HCT116 (cell line): ENCODE results near the gene DLX4. TPM values are rescaled to one million over a fixed set of nuclear protein-coding genes. Genes with fewer than 3 reads are reported as not detected.

Source experiments
- ATAC-seq: fragments of 200-7000 bp; cut with Tn5 transposase; 2 replicates; pipeline ENCODE4 v1.9.1; 2020; ENCODE audit warnings: mild to moderate bottlenecking, moderate library complexity
- BruUV-seq: library from RNA; stranded (reverse); fragments of 400-500 nt; replicated peaks from 2 replicates; lab custom pipeline; 2021; lab: Mats Ljungman, UMichigan
- CTCF ChIA-PET: fragments of 300-600 bp; sonication (Branson Sonifier 250); formaldehyde crosslinking; loops from one replicate; lab custom pipeline; 2021; ENCODE audit warnings: antibody characterized with exemption; lab: Charles Lee
- POLR2A ChIA-PET: fragments of 300-600, 350-600 bp; sonication (Branson Sonifier 250); formaldehyde crosslinking; loops from one replicate; lab custom pipeline; 2021; ENCODE audit warnings: antibody characterized with exemption; lab: Charles Lee
- RAD21 ChIA-PET, 2 experiments: fragments of 300-600 bp; sonication (Branson Sonifier 250); formaldehyde crosslinking; loops; one replicate each; lab custom pipeline; 2023; ENCODE audit warnings: low total read pairs in 2 of 2; ENCODE audit not compliant: uncharacterized antibody in 2 of 2, unreplicated experiment in 2 of 2, low non-redundant PET in 1 of 2; lab: Charles Lee
- DNase-seq: peaks from one replicate; pipeline ENCODE4 v3.0.0-alpha.2; 2010; ENCODE audit warnings: low read depth, low spot score
- H2AFZ ChIP-seq: fragments of 200-600 bp; shearing (Covaris generic), sonication (generic); 2 replicates; pipeline ENCODE4 v1.6.1; 2017; ENCODE audit warnings: low read depth, mixed run types, mixed read lengths, antibody characterized with exemption, low read length; ENCODE audit not compliant: poor library complexity, severe bottlenecking
- H3K27ac ChIP-seq: 2 replicates; pipeline ENCODE4 v1.5.1; 2012; ENCODE audit warnings: low read depth, low read length
- H3K27me3 ChIP-seq: fragments of 200-600 bp; sonication (generic); 2 replicates; pipeline ENCODE4 v1.6.1; 2016; ENCODE audit warnings: mixed run types, low read length, mixed read lengths; ENCODE audit not compliant: insufficient read depth
- H3K36me3 ChIP-seq, 2 experiments: fragments of 200-500 bp in 1 of 2; fragments of 200-600 bp in 1 of 2; sonication (Bioruptor generic) in 1 of 2; sonication (generic) in 1 of 2; 2 replicates each; pipeline versions ENCODE4 v1.5.1 to v1.6.1; 2014 to 2016; ENCODE audit warnings: low read length in 2 of 2, inconsistent platforms in 1 of 2, mixed read lengths in 1 of 2, mixed run types in 1 of 2; ENCODE audit not compliant: insufficient read depth in 2 of 2, control insufficient read depth in 1 of 2
- H3K4me1 ChIP-seq, 2 experiments: fragments of 200-600 bp in 1 of 2; sonication (generic) in 1 of 2; 2 replicates each; pipeline versions ENCODE4 v1.5.1 to v1.6.1; 2012 to 2017; ENCODE audit warnings: low read length in 2 of 2, inconsistent platforms in 1 of 2, mild to moderate bottlenecking in 1 of 2, mixed read lengths in 1 of 2, mixed run types in 1 of 2, moderate library complexity in 1 of 2; ENCODE audit not compliant: insufficient read depth in 2 of 2, control insufficient read depth in 1 of 2
- H3K4me2 ChIP-seq: fragments of 200-600 bp; sonication (generic); 2 replicates; pipeline ENCODE4 v1.6.1; 2017; ENCODE audit warnings: mixed run types, low read length, mixed read lengths
- H3K4me3 ChIP-seq, 2 experiments: fragments of 200-600 bp in 1 of 2; sonication (generic) in 1 of 2; replicated peaks in 1 of 2; 2 replicates each; pipeline ENCODE4 v1.5.1; 2011 to 2016; ENCODE audit warnings: low read length in 2 of 2, control low read depth in 1 of 2, low read depth in 1 of 2, mild to moderate bottlenecking in 1 of 2, mixed read lengths in 1 of 2, mixed run types in 1 of 2
- H3K79me2 ChIP-seq: fragments of 200-600 bp; sonication (generic); 2 replicates; pipeline ENCODE4 v1.6.1; 2017; ENCODE audit warnings: mild to moderate bottlenecking, mixed run types, low read length, moderate library complexity, mixed read lengths; ENCODE audit not compliant: insufficient read depth
- H3K9ac ChIP-seq: fragments of 200-600 bp; sonication (generic); 2 replicates; pipeline ENCODE4 v1.6.1; 2016; ENCODE audit warnings: low read length, mixed read lengths
- H3K9me2 ChIP-seq: fragments of 200-600 bp; sonication (generic), shearing (Covaris generic); 2 replicates; pipeline ENCODE4 v1.6.1; 2017; ENCODE audit warnings: mixed run types, mild to moderate bottlenecking, moderate library complexity; ENCODE audit not compliant: insufficient read depth
- H3K9me3 ChIP-seq, 2 experiments: fragments of 200-500 bp in 1 of 2; fragments of 200-600 bp in 1 of 2; sonication (Bioruptor generic) in 1 of 2; sonication (generic) in 1 of 2; 2 replicates each; pipeline ENCODE4 v1.6.1; 2014 to 2017; ENCODE audit warnings: low read length in 2 of 2, mixed read lengths in 2 of 2, inconsistent platforms in 1 of 2, low read depth in 1 of 2, mild to moderate bottlenecking in 1 of 2, mixed run types in 1 of 2, moderate library complexity in 1 of 2; ENCODE audit not compliant: control insufficient read depth in 1 of 2, insufficient read depth in 1 of 2
- H4K20me1 ChIP-seq: fragments of 200-600 bp; sonication (generic), shearing (Covaris generic); 2 replicates; pipeline ENCODE4 v1.6.1; 2017; ENCODE audit warnings: mixed run types, mild to moderate bottlenecking, moderate library complexity; ENCODE audit not compliant: insufficient read depth
- CBX3 ChIP-seq: IDR thresholded peaks from 2 replicates; pipeline ENCODE4 v1.6.1; 2012; ENCODE audit warnings: low read depth
- CEBPB ChIP-seq: IDR thresholded peaks from 2 replicates; pipeline ENCODE4 v1.6.1; 2012; ENCODE audit warnings: low read depth
- EGR1 ChIP-seq: IDR thresholded peaks from 2 replicates; pipeline ENCODE4 v1.6.1; 2012; ENCODE audit warnings: low read depth
- ELF1 ChIP-seq: IDR thresholded peaks from 2 replicates; pipeline ENCODE4 v1.6.1; 2012; ENCODE audit warnings: low read depth, borderline replicate concordance
- EZH2 ChIP-seq: fragments of 200-600 bp; sonication (generic); IDR thresholded peaks from 2 replicates; pipeline ENCODE4 v1.6.1; 2017; ENCODE audit warnings: antibody characterized with exemption, mixed run types
- EZH2phosphoT487 ChIP-seq: fragments of 200-600 bp; IDR thresholded peaks from 2 replicates; pipeline ENCODE4 v1.6.1; 2018; ENCODE audit warnings: antibody characterized with exemption, borderline replicate concordance
- FOSL1 ChIP-seq: IDR thresholded peaks from 2 replicates; pipeline ENCODE4 v1.6.1; 2012; ENCODE audit warnings: low read depth
- JUND ChIP-seq: IDR thresholded peaks from 2 replicates; pipeline ENCODE4 v1.6.1; 2012
- POLR2AphosphoS5 ChIP-seq: IDR thresholded peaks from 2 replicates; pipeline ENCODE4 v1.6.1; 2011; ENCODE audit warnings: mild to moderate bottlenecking, low read depth, low read length, moderate library complexity
- RAD21 ChIP-seq: IDR thresholded peaks from 2 replicates; pipeline ENCODE4 v1.6.1; 2012; ENCODE audit warnings: low read depth, mild to moderate bottlenecking
- SIN3A ChIP-seq: IDR thresholded peaks from 2 replicates; pipeline ENCODE4 v1.6.1; 2012; ENCODE audit warnings: low read depth
- SP1 ChIP-seq: IDR thresholded peaks from 2 replicates; pipeline ENCODE4 v1.6.1; 2012; ENCODE audit warnings: low read depth
- SRF ChIP-seq: IDR thresholded peaks from 2 replicates; pipeline ENCODE4 v1.6.1; 2012; ENCODE audit warnings: low read depth
- TCF7L2 ChIP-seq: IDR thresholded peaks from 2 replicates; pipeline ENCODE4 v1.7.0; 2011; ENCODE audit warnings: borderline replicate concordance, inconsistent platforms; ENCODE audit not compliant: insufficient read depth, insufficient read length; ENCODE audit errors: extremely low read depth
- YY1 ChIP-seq: IDR thresholded peaks from 2 replicates; pipeline ENCODE4 v1.6.1; 2011; ENCODE audit warnings: low read length, low read depth, moderate library complexity, mild to moderate bottlenecking; ENCODE audit not compliant: insufficient replicate concordance; ENCODE audit errors: extremely low read depth
- ZFX ChIP-seq: fragments of 450-650 bp; IDR thresholded peaks from 2 replicates; pipeline ENCODE4 v1.6.1; 2017
- ZNF274 ChIP-seq: fragments of 200-500 bp; sonication (Bioruptor generic); IDR thresholded peaks from 2 replicates; pipeline ENCODE4 v1.6.1; 2014; ENCODE audit warnings: mild to moderate bottlenecking, low read depth, low read length, inconsistent platforms
- intact Hi-C: fragments of 100-400 bp; cut with micrococcal nuclease; formaldehyde crosslinking; loops from 2 replicates; pipeline ENCODE4 v1.10.0; 2022
- total RNA-seq: library from RNA; stranded (reverse); gene quantifications from one replicate; pipeline ENCODE4 v1.2.1, GENCODE V29; 2021; ENCODE audit not compliant: unreplicated experiment
- TF ChIP-seq, protein P1 (sequence below): IDR thresholded peaks from 2 replicates; pipeline ENCODE4 v1.6.1; 2012
- TF ChIP-seq, protein P2 (sequence below), 3 experiments: fragments of 200-600 bp in 1 of 3; sonication (generic) in 1 of 3; IDR thresholded peaks in 2 of 3; conservative IDR thresholded peaks in 1 of 3; 2 replicates each; pipeline ENCODE4 v1.5.1; 2012 to 2017; ENCODE audit warnings: low read depth in 2 of 3, low read length in 2 of 3, antibody characterized with exemption in 1 of 3, borderline replicate concordance in 1 of 3, control low read depth in 1 of 3, mild to moderate bottlenecking in 1 of 3, mixed read lengths in 1 of 3, mixed run types in 1 of 3, moderate library complexity in 1 of 3; ENCODE audit not compliant: insufficient read depth in 1 of 3
- TF ChIP-seq, protein P3 (sequence below): IDR thresholded peaks from 2 replicates; pipeline ENCODE4 v1.6.1; 2012

The DLX4 gene
- total RNA-seq, 1 experiment from 2014 or later: 14.0 TPM

DNA sequence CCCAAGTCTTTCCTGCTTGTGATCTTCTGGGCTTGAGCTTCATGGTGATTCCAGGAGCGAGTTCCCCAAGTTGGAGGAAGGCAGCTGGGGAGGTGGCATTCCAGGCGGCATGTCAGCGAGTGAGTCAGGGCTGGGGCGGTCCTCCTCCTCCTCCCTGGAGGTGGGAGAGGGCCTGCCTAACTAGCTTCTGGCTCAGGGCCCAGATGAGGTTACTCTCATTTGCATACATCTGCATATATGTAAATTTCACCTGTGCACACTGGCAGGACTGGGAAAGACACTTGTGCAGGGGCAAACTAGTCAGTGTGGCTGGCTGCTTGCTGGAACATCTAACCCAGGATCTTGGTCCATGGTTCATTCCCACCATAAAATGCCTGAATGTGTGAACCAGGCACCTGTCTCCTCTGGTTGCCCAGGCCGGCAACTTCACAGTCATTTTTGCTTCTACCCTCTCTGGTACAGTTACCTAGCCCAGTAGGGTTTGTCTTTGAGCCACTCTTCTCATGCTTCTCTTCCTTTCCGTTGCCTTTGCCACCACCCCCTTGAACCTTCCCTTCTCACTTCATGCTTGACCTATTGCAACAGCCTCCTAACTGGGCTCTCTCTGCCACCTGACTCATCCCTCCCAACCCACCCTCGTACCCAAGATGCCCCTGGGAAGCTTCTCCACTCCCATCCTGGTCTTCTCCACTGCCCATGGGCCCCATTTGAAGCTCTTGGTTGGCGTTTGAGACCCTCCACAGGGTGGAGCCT lies 9.6 kb upstream of the DLX4 start:
- H4K20me1 ChIP-seq: no peaks in the 10 kb centered on the region
- H3K4me3 ChIP-seq: no peak overlapping the region
- ChIA-PET POLR2A (no interaction called here), CTCF (interaction anchor here (1.1 kb wide), 1 partner anchor 38 kb away, joined by 6 read pairs; no protein-coding TSS in a partner anchor), RAD21 (no interaction called here)
- no TSS peak for BruUV-seq
- no peaks in the 10 kb centered on the region for H3K36me3 ChIP-seq
- H3K9me2 ChIP-seq: no peaks in the 10 kb centered on the region
- no peaks in the 10 kb centered on the region for H3K79me2 ChIP-seq
- H3K4me2 ChIP-seq: peak overlapping the region; percentile 54
- no peaks in the 10 kb centered on the region for H3K27me3 ChIP-seq
- peak; percentile 82 for ATAC-seq
- no peak overlapping the region for H3K9ac ChIP-seq
- peak; percentile 26 for DNase-seq
- intact Hi-C loops: no loop called here
- TF ChIP-seq CEBPB (no peak), FOSL1 (no peak; the same call in 1 of the 2 replicates), POLR2AphosphoS5 (no peak), SIN3A (no peak), EGR1 (peak; percentile 56), RAD21 (no peak), JUND (peak; percentile 40; the same call in 1 of the 2 replicates), ELF1 (no peak), YY1 (no peak), EZH2 (no peak), SP1 (peak; percentile 62), ZFX (no peak), CBX3 (0 out of 2 replicates have a peak, but pooled peaks have one; percentile 5), SRF (no peak), EZH2phosphoT487 (no peak), ZNF274 (no peak), TCF7L2 (no peak)
- TF ChIP-seq, protein P1, sequence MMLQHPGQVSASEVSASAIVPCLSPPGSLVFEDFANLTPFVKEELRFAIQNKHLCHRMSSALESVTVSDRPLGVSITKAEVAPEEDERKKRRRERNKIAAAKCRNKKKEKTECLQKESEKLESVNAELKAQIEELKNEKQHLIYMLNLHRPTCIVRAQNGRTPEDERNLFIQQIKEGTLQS: no peak
- TF ChIP-seq, protein P2, sequence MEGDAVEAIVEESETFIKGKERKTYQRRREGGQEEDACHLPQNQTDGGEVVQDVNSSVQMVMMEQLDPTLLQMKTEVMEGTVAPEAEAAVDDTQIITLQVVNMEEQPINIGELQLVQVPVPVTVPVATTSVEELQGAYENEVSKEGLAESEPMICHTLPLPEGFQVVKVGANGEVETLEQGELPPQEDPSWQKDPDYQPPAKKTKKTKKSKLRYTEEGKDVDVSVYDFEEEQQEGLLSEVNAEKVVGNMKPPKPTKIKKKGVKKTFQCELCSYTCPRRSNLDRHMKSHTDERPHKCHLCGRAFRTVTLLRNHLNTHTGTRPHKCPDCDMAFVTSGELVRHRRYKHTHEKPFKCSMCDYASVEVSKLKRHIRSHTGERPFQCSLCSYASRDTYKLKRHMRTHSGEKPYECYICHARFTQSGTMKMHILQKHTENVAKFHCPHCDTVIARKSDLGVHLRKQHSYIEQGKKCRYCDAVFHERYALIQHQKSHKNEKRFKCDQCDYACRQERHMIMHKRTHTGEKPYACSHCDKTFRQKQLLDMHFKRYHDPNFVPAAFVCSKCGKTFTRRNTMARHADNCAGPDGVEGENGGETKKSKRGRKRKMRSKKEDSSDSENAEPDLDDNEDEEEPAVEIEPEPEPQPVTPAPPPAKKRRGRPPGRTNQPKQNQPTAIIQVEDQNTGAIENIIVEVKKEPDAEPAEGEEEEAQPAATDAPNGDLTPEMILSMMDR (IDR thresholded peaks at IDR 0.05 in 2 of 3, conservative IDR thresholded peaks at IDR 0.05 in 1 of 3; ENCODE audit: borderline replicate concordance in 1 of 3, insufficient read depth in 1 of 3, low read depth in 2 of 3, low read length in 2 of 3): no peak
- TF ChIP-seq, protein P3, sequence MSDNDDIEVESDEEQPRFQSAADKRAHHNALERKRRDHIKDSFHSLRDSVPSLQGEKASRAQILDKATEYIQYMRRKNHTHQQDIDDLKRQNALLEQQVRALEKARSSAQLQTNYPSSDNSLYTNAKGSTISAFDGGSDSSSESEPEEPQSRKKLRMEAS: no peak; the same call in 1 of the 2 replicates
- no peak overlapping the region for H2AFZ ChIP-seq
- peaks cover 17 to 23% of the 10 kb centered on the region in 2 experiments for H3K4me1 ChIP-seq
- H3K27ac ChIP-seq: no peak overlapping the region
- H3K9me3 ChIP-seq: no peaks in the 10 kb centered on the region
